Islet precursor cell (in vitro differentiated cells): ENCODE measurements around the gene OPRD1.
A peak's percentile ranks its signal among the peaks of the same experiment; 100 is the strongest.
"Not testable (repeated sequence)": the region's sequence is repeated elsewhere in the genome, so short reads cannot be mapped to it uniquely, and the experiment has no call there.

Experiments used
- DNase-seq: peaks from one replicate; pipeline ENCODE4 v3.0.0-alpha.2; 2018

The OPRD1 gene

DNA sequence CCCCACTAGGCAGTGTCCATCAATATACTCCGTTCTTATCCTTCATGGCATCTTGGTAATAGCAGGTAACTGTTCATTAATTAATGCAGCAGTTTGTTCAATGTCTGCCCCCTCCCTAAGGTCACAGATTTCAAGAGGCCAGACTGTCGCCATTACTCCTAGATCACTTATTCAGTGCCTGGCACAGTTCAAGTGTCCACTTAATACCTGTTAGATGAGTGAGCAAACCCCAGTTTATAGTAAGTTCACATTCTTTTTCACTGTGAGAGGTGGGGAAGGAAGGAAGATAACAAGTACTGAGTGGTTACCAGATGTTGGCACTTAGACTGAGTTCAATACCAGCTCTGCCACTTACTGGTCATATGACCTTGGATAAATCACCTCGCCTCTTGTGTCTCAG, 36.4 kb downstream of the OPRD1 start:
- DNase-seq: no peak

DNA sequence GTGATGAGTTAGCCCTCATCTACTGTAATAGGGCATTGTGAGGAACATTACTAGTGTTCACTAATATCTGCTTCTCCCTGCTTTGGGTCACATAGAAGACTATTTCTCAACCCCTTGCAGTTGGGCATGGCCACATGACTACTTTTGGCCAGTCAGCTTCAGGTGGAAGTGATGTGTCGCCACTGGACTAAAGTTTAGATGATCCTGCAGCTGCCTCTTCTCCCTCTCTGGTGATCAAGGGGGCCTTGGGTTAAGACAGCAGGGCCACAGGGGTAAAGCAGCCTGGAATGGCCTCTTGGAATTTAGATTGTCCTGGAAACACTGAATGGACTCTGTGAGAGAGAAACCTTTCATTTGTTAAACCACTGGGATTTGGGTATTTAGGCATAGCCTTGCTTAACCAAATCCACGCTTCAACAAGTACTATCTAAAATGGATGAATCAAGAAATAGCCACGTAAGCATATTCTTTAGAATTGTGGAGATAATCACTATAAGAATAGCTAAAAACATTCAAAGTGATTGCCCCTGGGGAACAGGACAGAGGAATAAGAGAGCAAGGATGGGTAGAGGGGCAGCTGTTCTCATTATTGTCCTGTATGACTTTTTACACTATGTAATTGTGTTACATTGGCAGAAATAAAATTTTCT, 41.2 kb downstream of the OPRD1 start:
- DNase-seq: no peak

DNA sequence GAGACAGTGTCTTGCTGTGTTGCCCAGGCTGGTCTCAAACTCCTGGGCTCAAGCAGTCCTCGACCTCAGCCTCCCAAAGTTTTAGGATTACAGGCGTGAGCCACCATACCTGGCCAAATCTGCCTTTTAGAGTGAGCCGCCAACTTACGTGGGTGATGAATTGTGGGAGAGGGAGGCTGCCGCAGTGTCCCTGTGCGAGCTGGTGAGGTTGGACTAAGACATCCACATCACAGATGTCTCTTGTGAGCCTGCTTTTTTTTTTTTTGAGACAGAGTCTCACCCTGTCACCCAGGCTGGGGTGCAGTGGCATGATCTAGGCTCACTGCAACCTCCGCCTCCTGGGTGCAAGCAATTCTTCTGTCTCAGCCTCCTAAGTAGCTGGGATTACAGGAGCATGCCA, 42.4 kb downstream of the OPRD1 start:
- not testable (repeated sequence) for DNase-seq

DNA sequence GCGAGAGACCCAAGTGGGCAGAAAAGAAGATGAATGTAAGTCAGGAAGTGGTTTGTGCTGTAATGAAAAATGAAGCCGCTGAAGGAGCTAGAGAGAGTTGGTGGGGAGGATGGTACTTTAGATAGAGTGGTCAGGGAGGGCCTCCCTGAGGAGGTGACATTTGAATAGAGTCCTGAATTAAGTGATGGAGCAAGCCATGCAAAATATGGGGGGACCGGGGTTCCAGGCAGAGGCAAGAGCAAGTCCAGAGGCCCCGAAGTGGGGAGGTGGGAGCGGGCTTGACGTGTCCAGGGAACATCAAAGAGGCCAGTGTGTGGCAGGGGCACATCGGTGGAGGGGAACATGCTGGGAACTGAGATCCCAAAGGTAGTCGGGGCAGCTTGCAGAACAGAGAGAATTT, 43.1 kb downstream of the OPRD1 start:
- DNase-seq: no peak

DNA sequence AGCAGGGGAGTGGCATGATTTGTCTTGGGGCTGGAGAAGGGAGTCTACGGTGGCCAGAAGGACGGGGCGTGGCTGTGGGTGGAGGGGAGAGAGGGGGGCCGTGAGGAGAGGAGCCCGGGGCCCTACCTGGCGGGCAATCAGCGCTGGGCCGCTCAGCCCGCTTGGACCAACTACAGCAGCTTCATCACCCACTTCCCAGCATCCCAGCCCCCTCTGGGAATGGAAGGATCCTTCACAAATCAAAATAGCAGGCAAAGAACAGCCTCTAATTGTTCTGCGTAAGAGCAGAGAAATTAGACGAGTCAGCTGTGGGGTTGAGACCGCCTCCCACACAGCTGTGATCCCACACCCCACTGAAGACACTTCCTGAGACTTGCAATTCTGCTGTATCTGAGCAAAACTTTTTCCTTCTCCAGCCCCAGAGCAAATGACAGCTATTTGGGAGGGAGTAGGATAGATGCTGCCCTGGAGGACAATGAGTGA, 43.5 kb downstream of the OPRD1 start:
- no peak for DNase-seq

DNA sequence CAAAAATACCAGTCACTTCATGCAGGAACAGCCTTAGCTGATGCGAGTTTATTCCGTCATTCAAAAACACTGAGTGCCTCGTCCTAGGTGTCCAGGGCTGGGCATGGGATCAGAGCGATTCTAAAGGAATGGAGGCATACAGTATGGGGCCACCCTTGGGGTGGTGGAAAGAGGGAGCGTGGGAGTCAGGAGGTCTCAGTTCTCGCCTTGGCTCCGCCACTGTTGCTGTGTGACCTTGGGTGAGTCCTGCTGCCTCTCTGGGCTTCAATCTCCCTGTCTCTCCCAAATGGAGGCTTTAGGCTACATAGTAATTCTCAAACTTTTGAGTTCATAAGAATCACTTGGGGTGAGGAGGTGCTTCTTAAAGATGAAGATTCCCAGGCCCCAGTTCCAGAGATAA, 44.0 kb downstream of the OPRD1 start:
- no peak for DNase-seq

DNA sequence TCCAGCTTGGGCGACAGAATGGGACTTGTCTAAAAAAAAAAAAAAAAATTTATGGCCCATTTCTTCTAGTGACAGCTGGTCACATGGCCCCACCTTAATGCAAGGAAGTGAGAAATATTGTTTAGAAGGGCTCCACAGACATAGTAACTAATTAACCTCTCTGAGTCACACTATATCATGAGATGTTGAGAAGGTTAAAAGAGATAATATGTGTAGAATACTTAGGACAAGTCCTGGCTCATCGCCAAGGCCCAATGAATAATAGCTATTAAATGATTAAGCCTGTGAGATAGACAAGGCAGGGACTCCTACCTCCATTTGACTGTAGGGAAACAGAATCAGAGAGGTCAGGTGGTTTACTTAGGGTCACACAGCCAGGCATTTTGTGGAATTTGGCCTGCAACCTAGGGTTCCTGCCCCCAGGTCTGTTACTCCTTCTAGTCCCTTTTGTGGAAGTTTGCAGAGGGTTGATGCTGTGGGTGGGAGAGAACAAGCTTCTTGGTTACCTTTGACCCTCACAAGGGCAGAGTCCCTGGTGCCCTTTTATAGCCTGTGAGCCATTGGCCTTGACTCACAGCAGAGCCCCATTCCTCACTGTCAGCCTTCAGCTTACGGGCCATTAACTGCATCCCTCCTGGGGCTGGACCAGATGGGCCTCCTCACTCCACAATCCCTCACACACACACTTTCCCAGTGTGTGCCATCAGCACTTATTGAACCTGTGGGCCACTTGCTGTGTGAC, 48.5 kb downstream of the OPRD1 start:
- no peak for DNase-seq

DNA sequence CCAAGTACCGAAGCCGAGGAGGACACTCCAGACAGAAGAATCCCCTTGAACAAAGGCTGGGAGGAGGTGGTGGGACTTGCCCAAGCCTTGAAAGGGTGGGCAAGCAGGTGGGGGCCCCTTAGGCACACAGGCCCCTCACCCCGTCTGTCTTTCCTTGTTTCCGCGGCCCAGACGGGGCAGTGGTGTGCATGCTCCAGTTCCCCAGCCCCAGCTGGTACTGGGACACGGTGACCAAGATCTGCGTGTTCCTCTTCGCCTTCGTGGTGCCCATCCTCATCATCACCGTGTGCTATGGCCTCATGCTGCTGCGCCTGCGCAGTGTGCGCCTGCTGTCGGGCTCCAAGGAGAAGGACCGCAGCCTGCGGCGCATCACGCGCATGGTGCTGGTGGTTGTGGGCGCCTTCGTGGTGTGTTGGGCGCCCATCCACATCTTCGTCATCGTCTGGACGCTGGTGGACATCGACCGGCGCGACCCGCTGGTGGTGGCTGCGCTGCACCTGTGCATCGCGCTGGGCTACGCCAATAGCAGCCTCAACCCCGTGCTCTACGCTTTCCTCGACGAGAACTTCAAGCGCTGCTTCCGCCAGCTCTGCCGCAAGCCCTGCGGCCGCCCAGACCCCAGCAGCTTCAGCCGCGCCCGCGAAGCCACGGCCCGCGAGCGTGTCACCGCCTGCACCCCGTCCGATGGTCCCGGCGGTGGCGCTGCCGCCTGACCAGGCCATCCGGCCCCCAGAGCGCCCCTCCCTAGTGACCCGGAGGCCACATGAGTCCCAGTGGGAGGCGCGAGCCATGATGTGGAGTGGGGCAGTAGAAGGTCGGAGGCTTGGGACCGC, 50.8 kb downstream of the OPRD1 start:
- DNase-seq: no peak

DNA sequence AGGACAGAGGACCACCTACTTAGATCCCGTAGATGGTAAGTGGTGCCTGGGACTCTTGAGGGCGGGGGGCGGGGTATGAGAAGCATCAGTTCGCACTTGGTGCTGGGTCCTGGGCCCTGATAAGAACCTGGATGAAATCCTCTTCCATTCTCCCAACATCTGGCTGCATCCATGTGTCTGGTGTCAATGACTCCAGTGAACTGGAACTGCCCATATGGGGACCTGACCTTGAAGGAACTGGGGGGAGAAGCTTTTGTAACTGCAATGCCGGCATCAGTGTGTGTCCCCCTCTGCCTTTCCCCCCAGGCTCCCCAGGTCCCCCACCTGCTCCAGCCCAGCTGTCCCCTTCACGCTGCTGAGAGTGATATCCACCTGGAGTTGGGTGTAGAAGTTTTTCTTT, 52.7 kb downstream of the OPRD1 start:
- no peak for DNase-seq

DNA sequence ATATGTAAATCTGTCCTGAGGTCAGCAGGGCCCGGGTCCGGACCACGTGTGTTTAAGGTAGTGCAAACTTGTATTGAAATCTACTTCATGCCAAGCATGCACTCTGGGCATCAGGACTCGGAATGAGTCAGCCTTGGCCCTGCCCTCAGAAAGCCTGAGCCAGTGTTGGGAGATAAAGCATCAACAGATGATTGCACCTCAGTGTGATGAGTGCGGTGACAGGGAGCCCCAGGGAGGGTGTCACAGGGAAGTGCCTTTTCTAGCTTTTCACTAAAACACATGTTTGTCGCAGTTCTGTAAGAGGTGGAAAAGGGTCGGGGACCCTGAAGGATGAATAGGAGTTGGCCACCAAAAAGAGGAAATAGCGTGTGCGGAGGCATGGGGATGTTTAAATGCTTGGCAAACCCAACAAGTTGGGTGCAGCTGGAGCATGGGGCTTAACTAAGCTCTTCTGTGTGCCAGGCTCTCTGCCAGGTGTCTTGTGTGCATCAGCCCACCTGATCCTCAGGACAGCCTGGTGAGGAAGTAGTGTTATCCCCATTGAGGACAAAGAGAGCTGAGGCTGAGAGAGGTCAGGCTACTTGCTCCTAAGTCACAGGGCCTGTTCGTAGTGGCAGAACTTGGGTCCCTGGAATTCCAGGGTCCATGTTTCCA, 54.2 kb downstream of the OPRD1 start:
- DNase-seq: no peak

DNA sequence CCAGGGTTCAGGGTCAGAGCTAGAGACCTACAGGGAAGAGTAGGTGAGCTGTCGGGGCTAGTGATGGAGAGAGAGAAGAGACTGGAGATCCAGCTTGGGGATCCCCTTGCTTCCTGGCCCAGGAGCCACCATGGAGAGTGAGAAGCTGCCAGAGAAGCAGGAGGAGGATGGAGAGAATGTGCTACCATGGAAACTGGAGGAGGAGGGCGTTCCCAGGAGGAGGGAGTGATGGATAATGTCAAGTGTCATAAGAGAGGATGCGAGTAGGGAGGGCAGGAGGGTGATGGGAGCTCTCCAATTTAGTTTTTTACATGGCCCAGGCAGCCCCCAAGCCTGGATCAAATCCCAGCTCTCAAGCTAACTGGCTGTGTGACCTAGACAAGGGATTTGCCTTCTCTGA, 55.9 kb downstream of the OPRD1 start:
- no peak for DNase-seq

DNA sequence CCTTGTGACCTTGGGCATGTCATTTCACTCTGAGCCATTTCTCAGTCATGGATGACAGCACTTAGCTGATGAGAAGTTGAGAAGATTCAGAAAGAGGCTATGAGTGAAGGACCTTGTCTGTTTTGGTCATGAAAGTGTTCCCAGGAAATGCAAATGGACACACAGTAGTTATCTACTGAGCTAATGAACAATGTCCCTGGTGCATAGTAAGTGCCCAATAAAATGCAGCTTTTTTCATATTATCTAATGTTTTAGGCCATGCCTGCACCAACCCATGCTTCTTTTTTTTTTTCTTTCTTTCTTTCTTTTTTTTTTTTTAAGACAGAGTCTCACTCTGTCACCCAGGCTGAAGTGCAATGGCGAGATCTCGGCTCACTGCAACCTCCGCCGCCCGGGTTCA, 58.0 kb downstream of the OPRD1 start:
- no peak for DNase-seq

DNA sequence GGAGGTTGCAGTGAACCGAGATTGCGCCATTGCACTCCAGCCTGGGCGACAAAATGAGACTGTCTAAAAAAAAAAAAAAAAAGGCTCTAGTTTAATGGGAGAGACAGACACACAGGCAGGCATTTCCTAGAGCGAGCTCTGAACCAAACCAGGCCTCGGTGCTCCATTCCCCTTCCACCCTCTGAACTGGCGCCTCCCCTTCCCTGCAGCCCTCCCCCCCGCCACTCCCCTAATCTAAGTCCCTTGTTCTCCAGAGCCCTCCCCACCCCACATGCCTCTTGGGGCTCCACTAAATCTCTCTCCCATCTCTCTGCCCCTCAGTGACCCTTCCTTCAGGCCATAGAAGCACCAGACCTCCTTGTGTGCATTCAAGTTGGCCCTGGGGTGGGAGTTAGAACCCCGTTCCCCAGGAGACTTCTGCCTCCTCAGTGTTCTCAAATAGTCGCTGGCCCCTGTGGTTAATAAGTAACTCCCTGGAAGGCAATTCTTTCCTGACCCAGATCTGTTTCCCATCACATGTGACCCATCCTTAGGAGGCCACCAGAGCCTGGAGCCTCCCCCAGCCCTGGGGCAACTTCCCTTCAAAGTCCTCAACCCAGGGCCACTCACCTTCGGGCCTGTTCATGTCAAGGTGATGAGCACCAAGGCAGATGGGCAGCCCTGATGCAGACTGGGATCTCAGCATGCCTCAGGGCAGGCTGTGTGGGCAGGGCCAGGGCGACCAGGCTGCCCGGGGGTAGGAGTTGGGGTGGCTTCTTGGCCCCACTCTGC, 59.8 kb downstream of the OPRD1 start:
- peak; percentile 87 for DNase-seq

DNA sequence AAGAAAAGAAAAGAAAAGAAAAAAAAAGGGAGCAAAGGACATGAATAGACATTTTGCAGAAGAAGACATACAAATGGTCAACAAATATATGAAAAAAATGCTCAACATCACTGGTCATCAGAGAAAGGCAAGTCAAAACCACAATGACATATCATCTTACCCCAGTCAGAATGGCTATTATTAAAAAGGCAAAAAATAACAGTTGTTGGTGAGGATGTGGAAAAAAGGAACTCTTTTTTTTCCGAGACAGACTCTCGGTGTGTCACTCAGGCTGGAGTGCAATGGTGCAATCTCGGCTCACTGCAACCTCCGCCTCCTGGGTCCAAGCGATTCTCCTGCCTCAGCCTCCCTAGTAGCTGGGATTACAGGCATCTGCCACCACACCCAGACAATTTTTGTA, 63.2 kb downstream of the OPRD1 start:
- DNase-seq: not testable (repeated sequence)

DNA sequence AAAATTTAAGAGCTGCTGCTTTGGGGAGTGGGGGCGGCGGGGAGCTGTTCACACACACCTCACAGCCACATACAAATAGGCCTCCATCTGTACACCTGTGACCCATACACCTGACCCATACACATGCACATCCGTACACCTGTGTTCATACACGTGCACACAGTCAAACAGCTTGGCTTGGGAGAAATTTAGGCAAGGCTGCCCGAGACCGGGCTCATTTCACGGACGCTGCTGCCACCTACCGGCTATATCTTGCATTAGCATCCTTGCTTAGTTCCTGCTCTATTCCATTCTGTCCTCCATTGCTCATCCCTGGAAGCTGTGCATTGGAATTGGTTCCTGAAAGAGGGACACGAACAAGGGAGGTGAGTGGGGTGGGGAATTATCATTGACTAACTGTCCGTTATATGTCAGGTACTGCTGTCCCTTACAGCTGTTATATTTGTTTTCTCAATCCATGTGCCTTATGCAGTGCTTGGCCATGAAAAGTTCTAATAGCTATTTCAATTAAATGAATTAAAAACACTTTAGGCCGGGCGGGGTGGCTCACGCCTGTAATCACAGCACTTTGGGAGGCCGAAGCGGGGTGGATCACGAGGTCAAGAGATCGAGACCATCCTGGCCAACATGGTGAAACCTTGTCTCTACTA, 65.3 kb downstream of the OPRD1 start:
- DNase-seq: peak; percentile 88

DNA sequence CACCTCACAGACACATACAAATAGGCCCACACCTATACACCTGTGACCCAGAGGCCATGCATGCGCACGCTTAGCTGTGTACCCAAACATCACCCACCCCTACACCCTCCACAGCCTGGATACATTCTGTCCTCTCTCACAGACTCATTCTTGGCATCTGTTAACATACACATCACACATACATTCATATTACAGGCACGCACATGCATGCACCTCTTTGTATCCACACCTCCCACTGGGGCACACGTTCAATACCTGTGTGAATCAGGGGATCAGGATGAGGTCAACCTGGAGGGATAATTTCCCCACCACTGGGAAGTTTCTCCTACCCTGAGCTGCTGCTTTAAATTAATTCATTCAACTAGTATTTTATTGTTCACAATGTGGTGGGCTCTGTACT, 66.8 kb downstream of the OPRD1 start:
- DNase-seq: no peak

DNA sequence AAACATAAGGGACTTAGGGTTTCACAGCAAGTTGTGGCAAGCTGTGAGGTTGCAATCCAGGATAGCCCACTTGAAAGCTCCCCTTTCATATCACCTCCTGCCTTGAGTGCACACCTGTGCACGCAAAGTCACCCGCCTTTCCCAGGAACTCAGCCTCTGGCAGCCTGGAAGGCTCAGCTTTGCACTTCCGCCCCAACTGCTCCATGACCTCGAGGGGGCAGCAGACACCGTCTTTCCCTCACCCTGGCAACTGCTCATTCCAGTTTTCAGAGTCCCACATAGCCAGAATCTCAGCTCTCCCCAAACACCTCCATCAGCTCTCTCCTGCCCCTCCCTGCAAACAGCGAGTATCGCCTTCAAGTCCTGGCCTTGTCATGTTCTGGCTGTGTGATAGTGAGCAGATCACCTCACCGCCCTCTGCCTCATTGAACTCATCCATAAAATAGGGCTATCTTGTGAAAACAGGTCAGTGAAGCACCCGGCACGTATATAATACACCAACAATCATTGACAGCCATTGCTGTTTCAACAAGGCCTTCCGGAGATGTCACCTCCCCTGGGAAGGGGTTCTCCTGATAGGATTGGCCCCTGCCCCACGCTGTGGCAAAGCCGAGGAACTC, 70.1 kb downstream of the OPRD1 start:
- peak; percentile 97 for DNase-seq

DNA sequence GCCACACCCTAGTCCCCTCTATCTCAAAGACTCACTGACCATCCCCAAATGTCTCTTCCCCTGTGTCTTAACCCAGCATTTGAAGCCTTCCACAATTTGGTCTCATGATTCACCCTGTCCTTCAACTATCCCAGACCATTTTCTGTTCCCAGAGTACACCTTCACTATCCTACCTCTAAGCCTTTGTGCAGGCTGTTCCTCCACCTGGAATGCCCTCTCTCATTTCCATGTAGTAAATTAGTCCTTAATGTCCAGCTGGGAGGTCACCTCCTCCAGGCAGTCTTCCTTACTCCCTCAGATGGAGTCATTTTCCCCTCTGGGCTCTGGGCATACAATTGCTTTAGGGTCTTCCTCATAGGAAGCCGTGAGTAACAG, 71.3 kb downstream of the OPRD1 start:
- DNase-seq: no peak

DNA sequence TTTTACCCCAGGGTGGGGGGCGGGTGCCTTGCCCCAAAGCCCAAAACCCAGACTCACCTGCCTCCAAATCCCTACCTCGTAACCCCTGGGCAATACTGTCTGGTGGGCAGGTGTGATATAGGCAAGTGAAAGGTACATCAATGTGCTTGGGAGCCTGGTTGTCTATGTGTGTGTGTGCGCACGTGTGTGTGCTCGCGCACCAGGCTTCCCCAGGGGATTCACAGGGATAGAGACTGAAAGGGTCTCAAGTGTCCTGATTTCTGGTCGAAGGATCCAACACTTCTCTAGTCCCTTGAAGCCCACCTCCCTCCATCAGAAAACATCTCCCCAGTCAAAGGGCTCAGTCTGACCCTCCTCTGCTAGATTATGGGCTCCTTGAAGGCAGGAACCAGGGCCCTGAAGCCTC, 73.5 kb downstream of the OPRD1 start:
- no peak for DNase-seq

DNA sequence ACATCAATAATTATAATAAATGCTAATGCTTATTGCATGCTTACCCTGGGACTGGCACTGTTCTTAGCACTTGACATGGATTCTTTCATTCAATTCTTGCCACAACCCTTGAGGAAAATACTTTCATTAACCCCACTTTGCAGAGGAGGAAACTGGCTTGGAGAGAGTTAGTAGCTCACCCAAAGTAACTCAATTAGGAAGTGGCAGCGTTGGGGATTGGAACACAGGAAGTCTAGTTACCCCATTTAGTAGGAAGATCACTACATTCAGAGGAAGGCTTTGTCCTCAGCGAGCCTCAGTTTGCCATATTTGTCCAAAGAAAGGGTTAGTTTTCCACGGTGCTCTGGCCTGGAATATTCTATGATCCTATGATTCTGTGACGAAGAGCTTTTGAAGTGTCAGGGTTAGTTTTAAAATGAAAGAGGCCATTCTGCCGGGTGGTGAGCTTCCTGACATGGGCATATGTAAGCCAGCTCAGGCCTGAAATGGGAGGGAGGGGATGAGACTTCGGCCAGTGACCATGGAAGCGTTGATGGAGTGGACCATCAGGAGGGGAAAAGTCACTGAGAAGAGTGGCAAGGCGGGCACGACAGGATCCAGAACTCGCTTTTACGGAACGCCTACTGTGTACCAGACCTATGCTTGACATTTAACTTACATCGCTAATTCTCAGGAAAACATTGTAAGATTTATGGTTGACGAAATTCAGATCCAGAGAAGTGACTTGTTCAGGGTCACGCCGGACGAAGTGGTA, 74.2 kb downstream of the OPRD1 start:
- no peak for DNase-seq
